Epithelial cell of esophagus (primary cell): Measurements from ENCODE around the gene NADSYN1.

ENCODE experiments used
- DNase-seq: peaks from one replicate; pipeline ENCODE4 v3.0.0; 2010; ENCODE audit warnings: low read depth
- H3K4me3 ChIP-seq: 2 replicates; pipeline ENCODE4 v1.5.1; 2011; ENCODE audit warnings: mild to moderate bottlenecking, low read length, control low read depth
- TF ChIP-seq, protein P1 (sequence below): IDR thresholded peaks from 2 replicates; pipeline ENCODE4 v1.5.1; 2011; ENCODE audit warnings: low read depth, mild to moderate bottlenecking, low read length, control low read depth, inconsistent platforms; ENCODE audit not compliant: insufficient read depth; ENCODE audit errors: missing control alignments

Gene NADSYN1

DNA sequence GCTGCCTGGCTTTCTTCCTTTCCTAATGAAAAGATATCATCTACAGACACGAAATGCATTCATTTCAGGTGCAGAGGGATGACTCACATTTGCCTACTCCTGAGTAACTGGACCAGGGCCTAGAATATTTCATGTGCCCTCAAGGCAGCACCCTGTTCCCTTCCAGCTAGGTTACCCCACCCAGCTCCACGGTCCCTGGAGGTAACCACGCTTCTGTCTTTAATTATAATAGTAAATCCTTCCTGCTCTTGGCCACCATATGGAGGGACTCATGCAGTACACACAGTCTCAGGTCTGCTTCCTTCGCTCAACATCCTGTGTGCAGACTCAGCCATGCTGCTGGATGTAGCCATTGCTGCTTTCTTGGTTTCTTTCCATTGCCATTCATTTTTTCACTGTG, 27.1 kb upstream of the NADSYN1 start:
- TF ChIP-seq, protein P1, sequence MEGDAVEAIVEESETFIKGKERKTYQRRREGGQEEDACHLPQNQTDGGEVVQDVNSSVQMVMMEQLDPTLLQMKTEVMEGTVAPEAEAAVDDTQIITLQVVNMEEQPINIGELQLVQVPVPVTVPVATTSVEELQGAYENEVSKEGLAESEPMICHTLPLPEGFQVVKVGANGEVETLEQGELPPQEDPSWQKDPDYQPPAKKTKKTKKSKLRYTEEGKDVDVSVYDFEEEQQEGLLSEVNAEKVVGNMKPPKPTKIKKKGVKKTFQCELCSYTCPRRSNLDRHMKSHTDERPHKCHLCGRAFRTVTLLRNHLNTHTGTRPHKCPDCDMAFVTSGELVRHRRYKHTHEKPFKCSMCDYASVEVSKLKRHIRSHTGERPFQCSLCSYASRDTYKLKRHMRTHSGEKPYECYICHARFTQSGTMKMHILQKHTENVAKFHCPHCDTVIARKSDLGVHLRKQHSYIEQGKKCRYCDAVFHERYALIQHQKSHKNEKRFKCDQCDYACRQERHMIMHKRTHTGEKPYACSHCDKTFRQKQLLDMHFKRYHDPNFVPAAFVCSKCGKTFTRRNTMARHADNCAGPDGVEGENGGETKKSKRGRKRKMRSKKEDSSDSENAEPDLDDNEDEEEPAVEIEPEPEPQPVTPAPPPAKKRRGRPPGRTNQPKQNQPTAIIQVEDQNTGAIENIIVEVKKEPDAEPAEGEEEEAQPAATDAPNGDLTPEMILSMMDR = peak; percentile 7
- peak; percentile 72 for DNase-seq
- no peak overlapping the region for H3K4me3 ChIP-seq

DNA sequence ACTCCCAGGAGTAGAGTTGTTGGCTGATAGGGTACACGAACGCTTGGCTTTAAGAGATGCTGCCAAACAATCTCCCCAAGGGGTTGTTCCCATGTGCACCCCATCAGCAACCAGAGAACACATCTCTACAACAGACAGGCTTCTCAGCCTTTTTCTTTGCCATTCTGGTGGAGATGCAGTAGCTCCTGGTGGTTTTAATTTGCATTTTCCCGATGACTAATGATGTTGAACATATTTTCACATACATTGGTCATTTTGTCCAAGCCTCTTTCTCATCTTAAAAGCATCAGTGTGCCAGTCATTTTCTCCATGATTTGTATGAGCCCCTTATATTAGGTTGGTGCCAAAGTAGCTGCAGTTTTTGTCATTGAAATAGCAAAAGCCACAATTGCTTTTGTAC, 26.6 kb upstream of the NADSYN1 start:
- no peak overlapping the region for H3K4me3 ChIP-seq
- TF ChIP-seq, protein P1 = no peak
- no peak for DNase-seq

- TF ChIP-seq, protein P1 = no peak
- H3K4me3 ChIP-seq = no peak overlapping the region
- no peak for DNase-seq
Observed at GRCh38 chr11:71428861-71429435, 24.1 kb upstream of the NADSYN1 start.

DNA sequence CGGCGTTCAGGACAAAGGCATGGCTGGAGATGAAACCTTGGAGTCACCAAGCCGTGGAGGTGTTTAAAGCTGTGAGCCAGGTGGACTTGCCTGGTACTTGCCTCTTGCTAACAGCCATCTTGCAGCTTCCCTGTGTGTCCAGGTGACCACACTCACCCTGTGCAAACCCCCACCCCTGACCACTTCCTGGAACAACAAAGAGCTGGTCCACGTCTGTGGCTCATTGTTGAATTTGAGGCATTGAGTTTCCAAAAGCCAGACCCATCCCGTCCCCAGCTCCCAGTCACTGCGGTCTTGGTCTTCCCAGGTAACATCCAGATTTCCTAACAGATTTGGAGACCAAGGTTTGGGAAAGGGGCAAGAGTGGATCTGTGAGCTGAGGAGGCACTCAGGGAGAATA, 23.3 kb upstream of the NADSYN1 start:
- H3K4me3 ChIP-seq = no peak overlapping the region
- no peak for DNase-seq
- TF ChIP-seq, protein P1 = no peak

- no peak overlapping the region for H3K4me3 ChIP-seq
- DNase-seq = no peak
- TF ChIP-seq, protein P1 = no peak
Observed at GRCh38 chr11:71430166-71430565, 22.8 kb upstream of the NADSYN1 start.

DNA sequence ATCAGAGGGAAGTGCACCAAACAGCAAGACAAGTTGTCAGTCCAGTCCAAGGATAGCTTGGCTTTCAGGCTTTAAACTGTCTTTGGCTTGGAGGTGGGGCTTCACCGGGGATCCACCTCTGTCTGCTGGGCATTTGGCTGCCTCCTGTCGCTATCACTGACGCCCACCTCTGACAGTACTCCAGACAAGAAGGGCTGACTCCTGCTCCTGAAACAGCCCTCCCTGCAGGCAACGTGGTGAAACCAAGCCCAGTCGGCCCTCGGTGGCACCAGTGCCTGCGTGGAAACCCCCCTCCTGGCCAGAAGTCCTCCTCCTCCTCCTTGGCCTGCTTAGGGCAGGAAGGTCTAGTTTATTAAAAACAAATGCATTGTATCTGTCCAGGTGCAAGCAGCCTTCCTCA, 21.7 kb upstream of the NADSYN1 start:
- no peak for DNase-seq

More for the DNA sequence above, 21.7 kb upstream of the NADSYN1 start:
- H3K4me3 ChIP-seq = no peak overlapping the region
- TF ChIP-seq, protein P1 = no peak
